GM18867 (cell line): ENCODE results near the gene SPON2.

Experiments used
- ATAC-seq: cut with Tn5 transposase; IDR thresholded peaks from one replicate; pipeline ENCODE4 v1.9.1; 2021; ENCODE audit warnings: mild to moderate bottlenecking, moderate library complexity; ENCODE audit not compliant: unreplicated experiment

SPON2 gene

DNA sequence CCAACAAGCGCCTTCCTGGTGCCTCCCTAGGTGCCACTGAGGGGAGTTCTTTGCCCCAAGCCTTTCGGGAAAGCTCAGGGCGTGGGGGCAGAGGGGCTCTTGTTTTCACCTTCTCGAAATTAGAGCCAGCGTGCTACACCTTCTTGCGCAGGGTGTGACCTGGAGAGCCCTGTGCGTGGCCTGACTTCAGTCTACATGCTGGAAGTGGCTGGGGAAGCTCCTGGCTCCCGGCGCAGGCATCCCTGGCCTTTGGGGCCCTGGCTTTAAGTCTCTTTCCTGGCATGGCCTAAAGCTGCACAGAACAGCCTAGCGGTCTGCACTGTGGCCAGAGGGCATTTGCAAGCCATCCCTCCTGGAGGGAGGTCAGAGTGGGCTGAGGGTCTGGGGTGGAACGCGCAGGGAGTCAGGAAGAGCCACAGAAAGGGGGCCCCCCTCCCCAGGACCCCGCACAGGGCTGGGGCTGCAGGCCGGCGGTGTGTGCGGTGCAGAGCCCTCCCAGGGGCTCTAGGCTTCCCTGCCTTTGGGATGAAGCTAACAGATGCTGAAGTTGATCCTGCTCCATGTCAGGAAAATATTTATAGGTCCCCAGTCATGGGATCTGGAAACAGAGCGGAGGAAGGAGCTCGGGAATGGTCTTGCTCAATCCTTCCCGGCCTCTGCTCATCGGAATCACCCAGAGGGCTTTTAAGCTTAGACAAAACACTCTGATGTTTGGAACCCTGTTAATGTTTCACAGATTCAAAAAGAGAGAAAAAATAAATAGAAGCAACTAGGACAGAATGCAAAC is 781 bp upstream of the SPON2 start:
- no peak for ATAC-seq

DNA sequence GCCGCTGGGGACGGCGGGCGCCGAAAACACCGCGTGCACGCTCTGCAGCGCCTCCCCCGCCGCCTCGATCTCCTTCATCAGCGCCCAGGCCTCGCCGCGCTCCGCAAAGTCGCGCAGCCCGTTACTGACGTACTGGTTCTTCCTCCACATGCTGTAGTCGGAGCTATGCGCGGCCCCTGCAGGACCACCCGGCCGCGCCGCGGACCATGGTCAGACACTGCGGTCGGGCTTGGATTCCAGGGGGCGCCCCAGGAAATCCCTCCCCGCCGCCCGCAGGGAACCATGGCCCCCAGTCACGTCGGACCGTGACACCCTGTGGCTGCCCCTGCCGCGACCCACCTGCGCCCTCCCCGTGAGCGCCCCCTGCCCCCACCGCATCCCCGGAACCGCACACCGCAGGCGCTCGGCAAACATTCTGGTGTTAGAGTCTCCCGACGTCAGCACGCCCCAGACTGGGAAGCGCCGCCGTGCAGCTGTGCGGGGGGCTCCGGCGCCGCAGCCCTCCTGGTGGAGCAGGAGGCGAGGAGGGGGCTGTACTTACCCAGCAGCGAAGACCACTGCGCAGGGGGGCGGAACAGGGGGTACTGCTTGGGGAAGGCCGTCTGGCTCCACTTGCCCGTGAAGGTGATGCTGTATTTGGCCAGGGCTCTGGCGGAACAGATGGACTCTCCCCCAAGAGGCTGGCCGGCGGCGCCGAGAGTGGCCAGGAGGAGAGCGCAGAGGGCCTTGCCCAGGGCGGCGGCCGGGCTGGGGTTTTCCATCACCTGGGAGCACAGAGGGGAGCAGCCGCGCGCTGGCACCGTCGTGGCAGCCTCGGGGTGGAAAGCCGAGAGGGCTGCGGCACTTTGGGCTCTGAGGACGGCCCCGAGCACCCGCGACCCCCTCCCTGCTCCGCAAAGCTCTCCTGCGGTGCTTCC is 814 bp downstream of the SPON2 start:
- ATAC-seq: no peak

DNA sequence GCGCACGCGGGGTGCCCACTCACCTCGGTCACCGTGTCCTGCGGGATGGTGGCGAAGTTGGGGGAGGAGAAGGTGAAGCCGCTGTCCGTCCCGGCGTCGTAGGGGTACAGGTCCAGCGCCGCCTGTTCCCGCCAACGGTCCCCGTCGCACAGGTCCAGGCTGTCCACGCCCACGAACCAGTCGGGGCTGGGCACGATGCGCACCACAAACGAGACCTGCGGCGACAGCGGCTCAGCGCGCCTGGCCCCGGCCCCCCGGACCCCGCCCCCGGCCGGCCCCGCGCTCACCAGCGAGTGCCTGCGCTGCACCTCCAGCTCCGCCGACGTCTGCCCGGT is 1.4 kb downstream of the SPON2 start:
- no peak for ATAC-seq

DNA sequence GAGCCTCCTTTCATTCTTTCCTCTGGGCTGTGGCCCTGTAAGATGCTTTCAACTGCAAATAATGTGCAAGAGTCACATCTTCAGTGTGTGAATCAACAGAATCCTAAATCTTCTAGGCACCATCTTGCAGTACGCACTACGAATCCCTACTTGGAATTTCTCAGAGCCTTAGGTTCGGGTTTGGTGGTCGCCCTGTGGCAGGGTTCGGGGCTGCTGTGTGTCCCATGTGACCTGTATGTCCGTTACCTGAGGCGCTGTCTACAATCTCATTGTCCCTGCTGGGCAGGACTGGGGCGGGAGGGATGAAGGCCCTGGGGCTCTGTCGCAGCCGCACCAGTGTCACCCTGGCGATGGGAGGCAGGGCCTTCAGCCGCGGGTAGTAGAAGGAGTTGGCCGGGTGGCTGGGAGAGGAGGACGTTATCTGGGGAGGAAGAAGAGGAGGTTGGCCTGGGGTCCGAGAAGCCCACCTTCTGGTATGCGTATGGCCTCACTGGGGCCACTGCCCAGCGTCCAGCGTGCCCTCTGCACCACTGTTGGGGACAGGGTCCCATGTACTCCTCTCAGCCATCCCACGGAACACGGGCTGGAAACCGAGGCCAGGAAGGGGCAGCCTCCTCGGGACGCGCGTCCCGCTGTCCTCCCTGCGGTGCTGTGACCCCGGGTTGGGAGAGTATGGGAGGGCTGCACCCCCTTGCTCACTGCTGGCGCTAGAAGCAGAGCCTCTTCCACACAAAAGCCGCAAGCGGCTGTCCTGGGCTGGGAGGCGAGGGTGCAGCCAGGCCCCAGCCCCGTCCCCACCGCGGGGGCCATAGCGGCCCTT is 2.0 kb downstream of the SPON2 start:
- ATAC-seq: no peak

DNA sequence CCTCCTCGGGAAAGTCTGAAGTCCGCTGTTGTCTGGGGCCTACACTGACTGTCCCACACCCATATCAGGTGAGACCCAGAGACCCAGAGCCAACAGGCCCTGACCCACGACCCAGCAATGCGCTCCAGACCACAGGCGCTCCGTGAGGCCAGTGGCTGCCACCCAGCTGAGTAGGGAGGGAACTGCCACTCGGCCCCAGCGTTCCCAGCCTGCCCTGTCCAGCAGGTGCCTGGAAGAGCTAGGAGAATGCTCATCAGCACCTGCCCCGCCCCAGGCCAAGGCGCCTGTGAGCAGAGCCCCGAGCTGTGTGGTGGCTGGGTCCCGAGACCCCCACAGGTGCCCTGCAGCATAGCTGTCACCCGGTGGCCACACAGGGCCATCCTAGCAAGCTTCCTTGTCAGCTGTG is 2.7 kb downstream of the SPON2 start:
- no peak for ATAC-seq

DNA sequence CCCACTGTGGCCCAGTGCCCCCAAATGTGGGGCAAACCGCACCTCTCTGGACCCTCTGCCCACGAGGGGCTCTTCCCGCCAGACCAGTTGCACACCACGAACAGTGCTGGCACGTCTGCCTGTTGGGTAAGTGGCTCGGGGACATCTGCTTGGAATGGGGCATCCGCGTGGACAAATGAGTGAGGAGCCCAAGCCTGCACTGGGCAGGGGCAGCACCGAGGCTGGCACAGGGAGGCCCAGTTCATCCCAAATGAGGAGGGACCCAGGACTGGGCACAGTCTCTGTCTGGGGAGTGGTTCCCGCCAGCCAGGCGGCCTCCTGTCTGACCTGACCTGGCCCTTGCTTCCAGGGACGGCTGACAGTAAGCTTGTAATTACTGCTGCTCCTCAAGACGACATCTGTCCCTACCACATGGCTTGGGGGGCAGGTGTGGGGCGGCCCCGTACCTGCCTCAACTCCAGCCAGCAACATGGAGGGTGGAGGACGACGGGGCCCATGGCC is 3.2 kb downstream of the SPON2 start:
- no peak for ATAC-seq

DNA sequence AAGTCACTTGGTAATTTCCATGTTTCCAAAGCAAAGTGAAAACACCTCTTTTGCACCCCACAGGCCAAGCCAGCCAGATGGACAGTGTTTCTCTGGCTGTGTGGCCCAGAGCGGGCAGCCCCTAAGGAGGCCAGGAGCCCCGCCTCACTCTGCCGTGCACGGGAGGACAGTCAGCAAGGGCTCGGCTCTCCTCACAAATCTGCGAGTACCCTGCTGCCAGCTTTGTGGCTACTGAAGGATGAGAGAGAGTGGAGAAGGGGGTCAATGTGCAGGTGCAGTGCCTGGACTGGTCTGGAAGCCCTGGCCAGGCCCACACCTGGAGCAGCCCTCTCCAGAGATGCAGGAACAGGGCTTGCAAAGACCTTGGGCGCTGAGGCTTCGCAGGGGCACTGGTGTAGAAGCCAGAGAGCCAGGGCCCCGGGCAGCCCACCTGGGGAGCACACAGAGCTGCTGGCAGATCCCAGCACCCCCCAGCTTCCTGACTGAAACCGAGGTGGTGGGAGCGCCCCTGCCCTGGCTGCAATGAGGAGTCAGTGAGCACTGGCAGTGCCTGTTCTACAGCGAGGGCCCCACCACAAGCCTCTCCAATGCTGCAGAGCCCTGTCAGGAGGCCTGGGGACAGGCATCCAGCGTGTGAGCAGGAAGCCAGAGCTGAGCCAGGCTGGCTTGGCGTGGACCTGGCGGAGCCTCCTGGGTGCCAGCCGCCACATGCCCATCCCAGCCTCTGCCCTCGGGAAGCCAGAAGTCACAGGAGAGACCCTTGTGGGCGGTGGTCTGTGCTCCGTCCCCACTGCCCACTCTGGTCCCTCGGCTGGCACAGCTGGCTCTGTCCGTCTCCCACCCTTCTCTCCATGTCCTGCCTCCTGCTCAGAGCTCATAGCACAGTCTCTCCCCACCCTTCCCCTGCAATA is 3.9 kb downstream of the SPON2 start:
- no peak for ATAC-seq

DNA sequence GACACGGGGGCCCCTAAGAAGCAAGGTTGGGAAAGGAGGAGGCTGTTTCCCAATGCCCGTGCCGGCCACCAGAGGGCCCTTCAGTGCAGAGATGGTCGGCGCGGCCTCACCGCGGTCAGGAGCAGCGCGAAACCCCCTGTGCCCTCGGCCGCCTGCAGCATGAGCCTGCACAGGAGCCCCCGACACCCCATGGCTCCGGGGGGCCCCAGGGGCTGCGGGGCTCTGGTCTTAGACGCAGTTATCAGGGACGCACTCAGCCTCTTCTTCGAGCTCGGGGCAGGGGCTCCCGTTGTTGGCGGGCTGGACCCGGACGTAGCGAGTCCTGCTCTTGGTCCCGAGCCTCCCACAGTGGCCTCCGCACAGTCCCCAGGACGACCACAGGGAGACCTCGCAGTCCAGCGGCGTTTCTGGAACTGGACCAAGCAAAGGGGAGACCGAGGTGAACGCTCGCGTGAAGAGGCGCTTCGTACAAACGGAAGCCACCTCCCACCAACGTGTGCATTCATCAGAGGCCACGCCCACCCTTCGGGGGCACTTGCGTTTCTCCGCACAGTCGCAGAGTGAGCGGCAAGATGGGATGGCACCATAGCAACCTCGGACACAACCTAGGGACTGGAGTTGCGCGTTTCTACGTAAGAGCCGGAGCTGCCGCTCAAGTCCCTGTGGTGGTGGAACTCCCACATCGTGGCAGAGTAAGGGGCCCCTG is 5.0 kb downstream of the SPON2 start:
- ATAC-seq: peak; percentile 87

DNA sequence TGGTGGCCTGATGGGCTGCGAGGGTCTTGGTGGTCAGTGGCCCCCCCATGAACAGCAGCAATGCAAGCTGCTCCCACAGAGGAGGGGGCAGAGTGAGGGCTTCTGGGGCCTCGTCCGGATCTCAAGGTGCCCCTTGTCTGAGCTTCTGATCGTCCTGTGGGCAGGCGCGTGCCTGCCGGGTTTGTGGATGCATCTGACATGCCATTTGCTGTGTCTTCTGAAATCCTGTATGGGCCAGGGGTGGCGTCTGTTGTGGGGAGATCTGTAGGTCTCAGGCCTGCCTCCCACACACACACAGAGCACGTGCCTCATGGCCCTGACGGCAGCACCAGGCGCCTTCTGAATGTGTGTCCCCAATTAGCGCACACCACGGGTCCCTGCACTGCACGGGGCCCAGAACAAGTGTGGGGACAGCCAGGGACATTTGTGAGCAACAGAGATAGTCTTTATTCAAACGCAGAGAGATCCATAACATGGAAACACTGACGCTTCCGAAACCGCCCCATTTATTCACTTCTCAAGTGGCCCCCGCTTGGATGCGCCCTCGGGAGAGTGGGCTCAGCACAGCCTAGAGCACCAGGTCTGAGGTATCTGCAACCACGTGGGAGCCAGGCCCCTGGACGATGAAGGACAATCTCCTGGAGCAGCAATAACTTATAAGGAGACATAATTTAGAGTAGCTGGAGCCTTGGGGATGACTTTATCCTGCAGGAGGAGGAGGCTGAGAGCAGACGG is 5.7 kb downstream of the SPON2 start:
- peak; percentile 2 for ATAC-seq

DNA sequence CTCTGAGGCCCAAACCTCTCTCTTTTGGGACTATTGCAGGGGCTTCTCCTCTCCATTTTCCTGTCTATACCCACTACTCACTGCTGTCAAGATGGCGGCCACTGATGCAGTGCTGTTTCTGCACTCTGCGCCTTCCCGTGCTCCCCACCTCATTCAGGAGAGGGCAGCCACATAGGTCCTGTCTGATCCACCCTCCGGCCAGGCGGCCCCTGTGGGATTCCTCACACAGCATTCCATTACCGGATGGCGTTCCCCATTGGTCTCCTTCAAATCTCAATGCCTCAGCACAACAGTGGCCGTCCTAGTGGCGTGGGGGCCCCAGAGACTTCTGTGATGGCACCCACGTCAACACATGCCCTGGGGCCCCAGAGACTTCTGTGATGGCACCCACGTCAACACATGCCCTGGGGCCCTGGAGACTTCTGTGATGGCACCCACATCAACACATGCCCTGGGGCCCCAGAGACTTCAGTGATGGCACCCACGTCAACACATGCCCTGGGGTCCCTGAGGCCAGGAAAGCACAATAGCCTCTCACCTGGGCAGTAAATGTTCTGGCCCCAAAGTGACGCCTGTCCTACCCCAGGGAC is 7.3 kb downstream of the SPON2 start:
- ATAC-seq: no peak

DNA sequence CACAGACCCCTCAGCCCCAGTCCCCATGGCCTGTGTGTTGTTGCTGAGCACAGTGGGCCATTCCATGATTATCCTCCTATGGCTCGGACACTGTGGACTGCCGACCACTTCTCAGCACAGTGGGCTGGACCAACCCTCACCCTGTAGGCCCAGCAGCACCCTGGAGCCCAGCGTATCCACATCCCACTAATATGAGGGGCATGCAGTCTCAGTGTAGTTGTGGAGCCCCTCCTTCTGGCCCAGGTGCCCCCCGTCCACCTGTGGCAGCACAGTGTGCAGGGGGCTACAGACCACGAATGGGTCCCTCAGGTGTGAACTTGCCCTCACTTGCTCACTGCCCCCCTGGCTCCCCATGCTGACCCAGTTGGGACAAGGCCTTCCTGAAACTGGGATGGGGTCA is 7.9 kb downstream of the SPON2 start:
- ATAC-seq: no peak

DNA sequence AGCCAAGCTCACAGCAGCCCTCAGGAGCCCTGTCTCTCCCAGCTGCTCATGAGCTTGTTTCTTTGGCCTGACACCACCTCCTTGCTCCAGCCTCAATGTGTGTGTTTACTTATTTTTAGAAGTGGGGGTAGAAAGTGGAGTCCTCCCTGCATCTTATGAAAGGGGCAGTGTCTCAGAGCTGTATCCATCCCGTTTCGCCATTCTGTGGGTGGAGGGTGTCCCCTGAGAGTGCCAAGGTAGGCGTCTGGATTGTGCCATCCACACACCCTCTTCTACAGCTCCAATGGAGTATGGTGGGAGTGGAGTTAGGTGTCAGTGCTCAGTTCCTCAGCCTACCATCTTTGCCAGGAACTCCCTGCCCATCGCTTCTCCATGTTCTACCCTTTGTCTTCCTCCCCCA is 8.3 kb downstream of the SPON2 start:
- no peak for ATAC-seq

DNA sequence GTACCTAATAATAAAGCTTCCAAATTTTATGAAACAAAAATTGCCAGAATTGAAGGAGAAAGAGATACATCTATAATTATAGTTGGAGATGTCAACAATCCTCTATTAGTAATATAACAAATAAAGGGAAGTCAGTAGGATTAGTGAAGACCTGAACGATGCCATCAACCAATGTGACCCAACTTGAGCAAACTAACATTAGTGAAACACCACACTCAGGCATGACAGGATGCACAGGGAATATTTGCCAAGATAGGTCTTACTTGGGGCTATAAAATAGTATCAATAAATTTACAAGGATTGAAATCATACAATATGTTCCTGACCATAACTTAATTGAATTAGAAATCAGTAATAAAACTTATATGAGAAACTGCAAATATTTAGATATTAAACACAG is 12.0 kb downstream of the SPON2 start:
- ATAC-seq: no peak

DNA sequence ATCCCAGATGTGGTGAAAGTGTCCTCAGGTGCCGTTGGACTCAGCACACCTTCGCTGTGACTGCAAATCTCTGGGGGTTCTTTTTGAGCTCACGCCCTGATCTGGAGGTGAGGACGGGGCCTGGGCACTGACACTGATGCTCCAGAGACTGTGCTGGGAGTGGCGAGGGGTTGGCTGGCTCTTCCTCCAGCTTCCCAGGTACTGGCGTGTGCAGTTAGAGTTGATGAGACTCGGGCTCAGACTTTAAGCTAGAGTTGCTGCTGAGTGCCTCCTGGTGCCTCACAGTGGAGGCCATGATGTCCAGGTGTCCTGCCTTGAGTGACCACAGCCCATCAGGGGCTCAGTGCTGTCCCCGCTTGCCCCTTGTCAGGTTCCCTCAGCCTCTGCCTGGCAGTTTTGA is 16.3 kb downstream of the SPON2 start:
- no peak for ATAC-seq

DNA sequence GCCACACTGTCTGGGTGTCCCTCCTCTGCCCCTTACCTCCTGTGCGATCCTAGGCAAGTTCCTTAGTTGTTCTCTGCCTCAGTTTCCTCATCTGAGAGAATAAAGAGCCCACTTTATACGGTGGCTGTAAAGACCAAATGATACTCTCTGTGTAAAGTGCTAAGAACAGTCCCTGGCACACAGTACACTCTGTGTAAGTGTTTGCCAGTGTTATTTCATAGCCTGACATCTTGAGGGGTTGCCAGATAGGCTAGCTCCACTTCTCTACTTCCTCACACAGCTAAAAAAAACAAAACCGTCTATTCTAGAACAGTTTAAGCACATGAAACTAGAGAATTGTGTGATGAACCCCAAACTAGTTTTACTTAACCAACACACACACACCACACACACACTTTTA is 17.1 kb downstream of the SPON2 start:
- no peak for ATAC-seq

DNA sequence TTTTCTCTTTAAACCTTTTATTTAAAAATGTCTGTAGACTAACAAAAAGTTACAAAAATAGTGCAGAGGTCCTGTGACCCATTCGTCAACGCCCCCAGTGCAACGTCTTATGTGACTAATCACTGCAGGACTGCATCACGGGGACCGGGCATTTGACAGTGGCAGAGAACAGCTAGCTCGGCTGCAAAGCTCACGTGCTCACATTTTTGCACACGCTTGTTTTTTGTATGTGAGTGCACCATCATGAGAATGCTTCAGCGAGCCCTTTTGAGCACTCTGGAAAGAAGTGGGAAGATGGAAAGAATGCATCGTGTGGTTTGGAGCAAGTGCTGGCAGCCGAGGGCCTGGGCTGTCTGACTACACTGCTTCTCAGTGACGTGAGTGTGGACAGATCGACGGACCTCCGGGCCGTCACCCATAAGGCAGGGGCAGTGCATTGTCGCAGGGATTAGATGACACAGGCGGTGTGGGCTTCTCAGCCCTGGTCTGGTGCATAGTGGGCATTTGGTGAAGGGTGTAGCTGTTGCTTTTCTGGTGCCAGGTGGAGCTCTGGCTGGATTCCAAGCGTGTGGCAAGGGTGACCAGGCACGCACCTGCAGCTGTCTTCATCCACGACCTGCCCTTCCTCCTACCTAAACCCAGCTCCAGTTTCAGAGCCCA is 17.7 kb downstream of the SPON2 start:
- no peak for ATAC-seq

DNA sequence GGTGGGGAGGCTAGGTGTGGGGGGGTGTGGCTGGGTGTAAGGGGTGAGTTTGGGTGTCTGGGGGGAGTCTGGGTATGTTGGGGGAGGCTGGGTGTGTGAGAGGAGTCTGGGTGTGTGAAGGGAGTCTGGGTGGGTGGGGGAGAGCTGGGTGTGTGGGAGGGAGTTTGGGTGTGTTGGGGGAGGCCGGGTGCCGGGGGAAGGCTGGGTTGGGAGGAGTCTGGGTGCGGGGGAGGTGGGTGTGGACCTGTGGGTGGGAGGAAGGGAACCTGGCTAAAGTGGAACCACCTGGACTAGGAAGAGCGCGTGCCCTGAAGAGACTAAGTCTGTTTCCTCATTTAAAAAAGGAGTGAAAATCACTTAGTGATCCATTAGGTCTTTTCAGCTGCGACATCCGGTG is 18.3 kb downstream of the SPON2 start:
- ATAC-seq: no peak

DNA sequence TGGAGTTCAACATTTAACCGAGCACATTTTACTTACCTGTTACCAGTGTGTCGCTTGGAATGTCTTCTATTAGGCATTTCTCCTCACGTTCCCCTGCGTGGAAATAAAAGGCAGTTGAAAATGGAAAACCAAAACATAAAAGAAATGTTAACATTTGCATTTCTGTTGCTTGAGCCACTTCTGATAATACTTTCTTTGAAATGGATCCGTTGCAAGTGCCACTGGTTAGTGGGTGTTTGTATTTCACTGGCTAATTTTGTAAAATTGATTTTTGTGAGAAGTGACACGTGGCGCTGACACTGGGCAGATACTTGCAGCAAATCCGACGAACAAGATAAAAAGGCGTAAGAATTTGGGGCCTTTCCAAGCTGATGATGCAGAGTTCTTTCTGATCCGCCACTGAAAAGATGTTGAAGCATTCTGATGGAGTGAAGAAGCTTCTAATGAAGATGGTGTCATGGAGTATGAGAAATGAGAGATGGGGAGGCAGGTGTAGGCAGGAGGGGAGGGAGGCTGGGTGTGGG is 18.8 kb downstream of the SPON2 start:
- no peak for ATAC-seq
